ENCODE measurements around the gene PHF24.
"Not testable (repeated sequence)": the region's sequence is repeated elsewhere in the genome, so short reads cannot be mapped to it uniquely, and the experiment has no call there.

PHF24 gene

DNA sequence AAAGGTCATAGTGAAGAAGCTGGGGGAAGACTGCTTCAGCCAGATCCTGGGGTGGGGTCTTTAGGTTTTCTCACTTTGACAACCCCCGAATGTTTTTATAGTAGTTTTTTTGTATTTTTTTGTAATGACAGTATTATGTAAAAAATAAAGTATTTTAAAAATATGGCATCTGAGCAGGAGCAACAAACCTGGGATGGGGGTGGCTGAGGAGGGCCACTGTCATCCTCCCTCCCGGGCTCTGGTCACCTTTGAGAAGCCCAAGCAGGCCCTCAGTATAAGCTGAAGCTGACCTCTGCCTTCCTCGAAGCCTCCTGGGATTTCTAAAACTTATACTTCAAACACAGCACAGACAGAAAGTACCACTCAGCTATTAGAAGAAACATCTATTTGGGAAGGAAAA lies 40.2 kb downstream of the PHF24 start:
- DNase-seq = no peak

DNA sequence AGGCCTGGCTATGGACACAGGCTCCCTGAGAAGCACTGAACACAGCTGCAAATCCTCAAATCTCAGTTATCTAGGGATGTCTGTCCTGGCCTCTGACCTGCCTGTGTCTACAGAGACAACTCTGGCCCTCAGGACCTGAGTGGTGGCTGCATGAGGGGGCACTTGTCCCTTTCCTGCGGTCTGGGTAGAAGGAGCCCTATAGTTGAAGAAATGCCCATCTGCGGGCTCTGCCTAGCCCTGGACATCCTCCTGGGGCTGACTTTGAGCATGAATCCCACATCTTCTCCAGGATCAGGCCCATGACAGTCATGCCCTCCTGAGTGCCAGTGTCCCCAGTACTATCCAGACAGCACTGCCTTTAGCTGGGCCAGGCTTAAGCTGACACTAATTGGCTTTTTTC lies 41.5 kb downstream of the PHF24 start:
- no peak for DNase-seq

DNA sequence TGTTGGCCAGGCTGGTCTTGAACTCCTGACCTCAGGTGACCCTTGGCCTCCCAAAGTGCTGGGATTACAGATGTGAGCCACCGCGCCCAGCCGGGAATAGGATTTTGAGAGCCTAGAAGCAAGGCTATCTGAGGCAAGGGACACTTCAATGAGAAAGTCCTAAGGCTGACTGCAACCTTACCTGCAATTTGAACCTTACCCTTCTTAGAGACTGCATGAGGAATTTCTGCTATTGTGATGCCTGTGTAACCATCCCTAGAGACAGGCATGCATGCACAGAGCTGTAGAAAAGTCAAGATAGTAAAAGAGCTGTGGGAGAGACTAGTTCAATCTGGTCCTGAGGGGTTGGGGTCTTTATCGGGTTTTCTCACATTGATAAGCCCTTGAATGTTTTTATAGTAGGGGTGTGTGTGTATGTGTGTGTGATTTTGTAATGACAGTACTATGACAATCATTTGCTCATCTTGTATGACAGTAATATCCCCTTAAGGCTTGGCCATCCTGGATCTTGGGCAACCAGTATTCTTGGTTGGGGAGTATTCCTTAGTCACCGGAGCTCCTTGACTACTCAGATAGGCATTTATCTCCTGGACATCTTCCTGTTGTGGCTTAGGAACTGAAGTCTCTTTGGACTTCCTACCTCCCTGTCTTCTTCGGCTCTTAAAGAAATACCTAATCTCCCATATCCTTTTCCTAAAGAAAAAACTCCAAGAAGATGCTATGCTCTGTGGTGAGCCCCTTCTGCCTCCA lies 42.6 kb downstream of the PHF24 start:
- no peak for DNase-seq

DNA sequence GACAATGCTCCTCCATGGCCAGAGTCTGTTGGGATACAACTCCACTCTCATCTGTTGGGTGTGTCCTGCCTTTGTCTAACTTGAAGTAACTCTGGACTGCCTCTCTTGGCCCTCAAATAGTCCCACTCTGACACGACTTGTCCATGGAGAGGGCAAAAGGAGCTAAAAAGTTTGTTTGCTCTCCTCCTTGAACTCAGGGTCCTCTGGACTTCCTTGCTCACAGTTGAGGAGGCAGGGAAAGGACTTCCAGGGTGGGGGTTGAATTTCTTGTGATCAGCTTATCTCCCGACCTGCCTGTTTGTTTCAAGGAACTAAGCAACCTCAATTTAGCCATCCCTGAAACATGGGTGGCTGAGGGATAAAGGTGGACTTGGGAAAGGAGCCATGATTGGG lies 43.2 kb downstream of the PHF24 start:
- DNase-seq = no peak

DNA sequence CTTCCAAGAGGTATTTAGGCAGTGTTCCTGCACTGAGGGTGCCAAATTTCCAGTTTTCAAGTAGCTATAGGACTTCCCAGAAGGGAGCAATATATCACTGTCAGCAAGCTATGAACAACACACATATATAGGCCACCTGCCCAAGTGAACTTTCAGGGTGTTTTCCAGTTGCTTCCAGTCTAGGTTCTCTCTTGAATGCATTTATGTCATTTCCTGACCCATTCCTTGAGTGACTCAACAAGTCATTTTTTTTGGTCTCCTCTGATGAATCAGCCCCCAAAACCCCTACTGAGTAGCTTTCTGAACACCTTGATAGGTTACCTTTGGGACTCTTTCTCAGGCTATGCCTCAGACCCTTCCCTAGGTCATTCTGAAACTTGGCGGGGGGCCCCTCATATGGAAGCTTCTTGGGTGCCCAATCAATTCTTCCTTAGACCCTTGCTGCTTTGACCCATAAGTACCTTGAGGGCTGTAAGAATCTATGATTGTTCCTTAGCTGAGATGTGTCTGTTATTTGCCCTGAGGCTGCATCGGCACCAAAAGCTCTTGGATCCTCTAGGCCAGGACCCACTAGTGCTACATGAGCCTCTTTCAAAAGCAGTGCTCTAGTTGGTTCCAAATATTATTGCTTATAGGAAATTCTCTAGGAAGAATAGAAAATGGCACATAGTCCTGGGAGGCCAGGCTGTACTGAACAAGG lies 43.9 kb downstream of the PHF24 start:
- no peak for DNase-seq

DNA sequence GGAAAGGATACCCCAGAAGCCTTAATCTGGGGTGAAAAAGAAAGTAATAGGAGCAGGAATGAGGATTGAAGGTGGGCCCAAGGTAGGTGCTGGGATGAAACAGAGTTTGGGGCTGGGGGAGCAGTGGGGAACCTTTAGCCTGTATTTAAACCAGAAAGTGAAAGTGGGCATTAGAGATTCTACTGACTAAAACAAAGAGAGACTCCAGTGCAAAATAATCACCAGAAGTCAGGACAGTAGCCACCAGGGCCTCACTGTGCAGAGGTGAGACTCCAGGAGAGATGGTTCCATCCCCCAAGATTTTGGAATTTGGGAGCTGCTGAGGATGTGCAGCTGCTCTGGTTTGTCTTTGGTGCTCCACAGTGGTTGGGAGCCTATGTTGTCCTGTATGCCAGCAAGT lies 44.5 kb downstream of the PHF24 start:
- DNase-seq = no peak

DNA sequence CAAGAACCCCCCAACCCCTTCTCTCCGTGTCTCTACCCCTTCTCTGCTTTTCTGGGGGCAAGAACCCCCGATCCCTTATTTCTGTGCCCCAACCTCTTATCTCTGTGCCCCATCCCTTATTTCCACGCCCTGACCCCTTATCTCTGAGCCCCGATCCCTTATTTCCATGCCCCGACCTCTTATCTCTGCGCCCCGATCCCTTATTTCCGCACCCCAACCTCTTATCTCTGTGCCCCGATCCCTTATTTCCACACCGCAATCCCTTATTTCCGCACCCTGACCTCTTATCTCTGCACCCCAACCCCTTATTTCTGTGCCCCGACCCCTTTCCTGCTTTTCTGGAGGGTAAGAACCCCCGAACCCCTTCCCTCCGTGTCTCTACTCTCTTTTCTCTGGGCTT lies 46.2 kb downstream of the PHF24 start:
- not testable (repeated sequence) for DNase-seq

DNA sequence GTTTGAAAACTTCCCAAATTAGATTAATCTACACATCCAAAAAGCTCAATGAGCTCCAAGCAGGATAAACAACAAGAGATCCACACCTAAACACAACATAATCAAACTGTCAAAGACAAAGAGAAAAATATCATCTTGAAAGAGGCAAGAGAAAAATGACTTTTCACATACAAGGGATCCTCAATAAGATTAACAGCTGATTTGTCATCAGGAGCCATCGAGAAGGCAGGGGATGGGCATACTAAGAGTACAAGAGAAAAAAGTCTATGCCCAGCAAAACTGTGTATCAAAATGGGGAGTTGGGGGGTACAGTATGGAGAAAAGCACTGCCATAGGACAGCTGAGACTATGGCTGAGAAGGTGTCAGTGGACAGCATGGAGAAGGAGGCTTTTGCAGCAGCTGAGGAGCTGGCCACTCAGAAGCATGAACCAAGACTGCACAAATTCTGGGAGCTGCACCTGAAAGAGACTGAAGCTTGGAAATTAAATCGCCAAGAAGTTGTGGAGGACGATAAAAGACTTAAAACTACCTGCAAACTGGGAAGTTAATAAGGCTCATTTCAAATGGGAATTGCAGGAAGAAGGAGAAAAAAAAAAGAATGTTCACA lies 52.4 kb downstream of the PHF24 start:
- DNase-seq = no peak

DNA sequence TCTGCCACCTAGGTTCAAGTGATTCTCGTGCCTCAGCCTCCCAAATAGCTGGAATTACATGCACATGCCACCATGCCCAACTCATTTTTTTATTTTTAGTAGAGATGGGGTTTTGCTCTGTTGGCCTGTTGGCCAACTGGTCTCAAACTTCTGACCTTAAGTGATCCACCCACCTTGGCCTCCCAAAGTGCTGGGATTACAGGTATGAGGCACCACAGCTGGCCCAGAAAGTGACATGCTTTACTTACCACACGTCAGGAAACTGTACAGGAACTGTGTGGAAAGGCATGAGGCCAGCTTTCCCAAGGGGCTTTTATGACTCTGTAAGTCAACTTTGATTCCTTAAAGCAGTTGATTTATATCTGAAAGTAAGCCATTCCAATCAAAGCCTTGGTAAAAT lies 56.4 kb downstream of the PHF24 start:
- DNase-seq = no peak

DNA sequence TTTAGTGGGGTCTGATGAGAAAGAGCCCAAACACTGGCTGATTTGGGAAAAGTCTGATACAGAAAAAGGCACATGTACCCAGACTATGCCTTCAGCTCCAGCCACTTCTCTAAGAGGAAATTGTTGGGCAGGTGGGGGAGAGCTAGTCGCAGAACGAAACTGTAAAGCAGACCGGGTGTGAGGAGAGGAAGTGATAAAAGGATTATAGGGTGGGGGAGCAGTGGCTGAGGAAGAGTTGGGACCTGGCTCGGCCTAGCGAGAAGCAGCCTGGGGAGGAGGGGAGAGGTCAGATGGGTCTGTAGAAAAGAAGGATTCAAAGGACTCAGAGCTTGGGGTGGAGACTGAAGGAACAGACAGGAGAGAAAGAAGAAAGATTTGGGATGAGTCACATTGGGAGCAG lies 65.4 kb downstream of the PHF24 start:
- DNase-seq = not testable (repeated sequence)

DNA sequence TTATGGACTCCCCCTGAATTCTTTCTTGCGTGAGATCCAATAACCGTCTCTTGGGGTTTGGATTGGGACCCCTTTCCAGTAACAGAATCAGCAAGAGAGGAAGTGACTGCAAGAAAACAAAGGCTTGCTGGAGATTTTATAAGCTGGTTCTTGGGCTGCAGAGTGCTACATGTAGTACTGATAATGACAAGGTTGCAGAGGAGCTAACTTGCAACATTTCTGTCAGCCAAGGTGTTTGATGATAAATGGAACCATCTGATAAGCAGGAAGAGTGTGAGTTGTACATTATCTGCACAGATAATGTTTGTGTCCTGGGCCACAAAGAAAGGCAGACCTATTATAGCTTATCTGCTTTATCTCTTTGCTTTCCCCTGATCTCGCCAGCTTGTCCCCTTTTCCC lies 68.6 kb downstream of the PHF24 start:
- DNase-seq = no peak

DNA sequence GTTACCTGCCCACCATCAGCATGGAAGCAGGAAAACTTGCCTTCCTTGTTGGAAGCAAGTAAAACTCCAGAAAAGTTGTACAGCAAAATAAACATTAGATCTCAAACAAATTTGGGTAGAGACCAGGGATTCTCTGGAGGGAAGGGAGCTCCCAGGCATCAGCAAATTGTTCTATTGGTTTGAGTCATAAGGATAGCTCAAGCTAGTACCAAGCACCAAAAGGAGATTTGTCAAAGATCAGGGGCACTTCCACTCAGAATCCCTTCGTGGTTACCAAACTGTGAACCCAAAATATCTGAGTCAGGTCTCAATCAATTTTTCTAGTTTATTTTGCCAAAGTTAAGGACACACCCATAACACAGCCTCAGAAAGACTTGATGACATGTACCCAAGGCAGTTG lies 69.3 kb downstream of the PHF24 start:
- no peak for DNase-seq

DNA sequence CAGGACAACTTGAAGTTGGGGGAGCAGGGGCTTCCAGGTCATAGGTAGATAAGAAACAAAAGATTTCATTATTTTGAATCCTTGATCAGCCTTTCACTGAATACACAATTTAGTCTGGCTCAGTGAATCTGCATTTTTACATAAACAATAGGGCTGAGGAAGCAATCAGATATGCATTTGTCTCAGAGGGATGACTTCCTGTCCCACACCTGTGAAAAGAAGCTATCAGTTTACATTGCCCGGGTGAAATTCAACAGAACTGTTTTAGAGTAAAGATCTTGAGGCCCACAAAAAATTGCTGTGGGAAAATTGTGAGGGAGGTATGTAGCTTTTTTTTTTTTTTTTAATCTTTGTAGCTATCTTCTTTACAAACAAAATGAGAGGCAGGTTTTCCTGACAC lies 69.8 kb downstream of the PHF24 start:
- no peak for DNase-seq

DNA sequence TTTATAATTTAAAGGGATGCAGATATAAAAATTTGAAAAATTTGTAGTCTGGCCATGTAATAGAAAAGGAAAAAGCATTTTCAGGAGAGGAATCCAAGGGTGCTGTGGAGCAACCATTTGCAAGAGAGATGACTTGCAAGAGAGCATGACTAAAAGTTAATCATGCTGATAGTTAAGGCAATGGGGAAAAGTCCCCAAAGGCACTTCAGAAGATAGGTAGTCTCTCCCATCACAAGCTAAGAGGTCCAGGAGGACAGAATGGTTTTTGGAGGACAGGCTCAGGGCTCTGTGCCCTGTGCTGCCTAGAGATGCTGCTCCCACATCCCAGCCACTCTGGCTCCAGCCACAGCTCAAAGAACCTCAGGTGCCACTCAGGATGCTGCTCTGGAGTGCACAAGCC lies 70.3 kb downstream of the PHF24 start:
- DNase-seq = no peak

DNA sequence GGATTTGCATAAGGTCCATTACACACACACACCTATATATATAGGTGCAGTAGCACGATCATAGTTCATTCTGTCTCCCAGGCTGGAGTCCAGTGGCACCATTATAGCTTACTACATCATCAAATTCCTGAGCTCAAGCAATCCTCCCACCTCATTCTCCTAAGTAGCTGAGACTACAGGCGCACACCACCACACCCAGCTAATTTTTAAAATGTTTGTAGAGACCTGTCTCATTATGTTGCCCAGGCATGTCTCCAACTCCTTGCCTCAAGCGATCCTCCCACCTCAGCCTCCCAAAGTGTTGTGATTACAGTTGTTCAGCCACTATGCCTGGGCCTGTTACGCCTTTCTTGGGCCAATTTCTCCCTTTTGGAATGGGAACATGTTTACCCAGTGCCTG lies 71.2 kb downstream of the PHF24 start:
- DNase-seq = no peak

DNA sequence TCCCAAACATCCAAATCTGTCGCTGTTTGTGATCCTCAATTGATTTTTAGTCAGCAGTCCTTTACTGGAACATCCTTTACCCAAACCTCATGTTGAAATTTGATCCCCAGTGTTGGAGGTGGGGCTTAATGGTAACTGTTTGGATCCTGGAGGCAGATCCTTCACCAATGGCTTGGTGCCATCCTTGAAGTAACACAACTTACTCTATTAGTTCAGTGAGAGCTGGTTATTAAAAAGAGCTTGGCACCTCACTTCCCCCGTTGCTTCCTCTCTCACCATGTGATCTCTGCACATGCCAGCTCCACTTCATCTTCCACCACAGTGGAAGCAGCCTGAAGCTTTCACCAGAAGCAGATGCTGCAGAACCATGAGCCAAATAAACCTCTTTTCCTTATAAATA lies 71.8 kb downstream of the PHF24 start:
- DNase-seq = no peak

All from activated T-cell treated with anti-CD3 and anti-CD28 coated beads, Interleukin-2, amount 50 U/mL, for 1 hour (primary cell).